GM18873 (cell line): ENCODE data around the gene DOCK9.
"Not testable (repeated sequence)": the region's sequence is repeated elsewhere in the genome, so short reads cannot be mapped to it uniquely, and the experiment has no call there.

ENCODE experiments used
- ATAC-seq: cut with Tn5 transposase; IDR thresholded peaks from one replicate; pipeline ENCODE4 v1.9.1; 2021; ENCODE audit warnings: mild to moderate bottlenecking, moderate library complexity, moderate number of reproducible peaks; ENCODE audit not compliant: unreplicated experiment, low FRiP score

DOCK9 gene

GRCh38 chr13:98835156-98835555, 142.7 kb downstream of the DOCK9 start:
- ATAC-seq = no peak

- no peak for ATAC-seq
These were observed 143.5 kb downstream of the DOCK9 start for GRCh38 chr13:98834254-98834960.

- ATAC-seq = no peak
These were observed 146.6 kb downstream of the DOCK9 start for GRCh38 chr13:98831236-98831635.

GRCh38 chr13:98829541-98829940, 148.3 kb downstream of the DOCK9 start:
- ATAC-seq = no peak

GRCh38 chr13:98828614-98829013, 149.2 kb downstream of the DOCK9 start:
- ATAC-seq = no peak

GRCh38 chr13:98827449-98827848, 150.4 kb downstream of the DOCK9 start:
- ATAC-seq = no peak

GRCh38 chr13:98826146-98826545, 151.7 kb downstream of the DOCK9 start:
- no peak for ATAC-seq

GRCh38 chr13:98825659-98826058, 152.2 kb downstream of the DOCK9 start:
- no peak for ATAC-seq

GRCh38 chr13:98824376-98825160, 153.3 kb downstream of the DOCK9 start:
- ATAC-seq = no peak

GRCh38 chr13:98823442-98823841, 154.4 kb downstream of the DOCK9 start:
- ATAC-seq = no peak

- no peak for ATAC-seq
These were observed 155.6 kb downstream of the DOCK9 start for GRCh38 chr13:98822225-98822606.

GRCh38 chr13:98821372-98822224, 156.3 kb downstream of the DOCK9 start:
- ATAC-seq = no peak

GRCh38 chr13:98820744-98821371, 157.0 kb downstream of the DOCK9 start:
- ATAC-seq = no peak

GRCh38 chr13:98820300-98820699, 157.6 kb downstream of the DOCK9 start:
- ATAC-seq = no peak

GRCh38 chr13:98819382-98820010, 158.4 kb downstream of the DOCK9 start:
- no peak for ATAC-seq

- ATAC-seq = no peak
These were observed 161.5 kb downstream of the DOCK9 start for GRCh38 chr13:98816406-98816805.

GRCh38 chr13:98813993-98814392, 163.9 kb downstream of the DOCK9 start:
- no peak for ATAC-seq

- not testable (repeated sequence) for ATAC-seq
These were observed 165.6 kb downstream of the DOCK9 start for GRCh38 chr13:98812186-98812790.

- no peak for ATAC-seq
These were observed 167.1 kb downstream of the DOCK9 start for GRCh38 chr13:98810746-98811145.

GRCh38 chr13:98809345-98809777, 168.5 kb downstream of the DOCK9 start:
- ATAC-seq = no peak
